Mammary epithelial cell (primary cell): Measurements from ENCODE around the gene MTCL1.

Experiments used
- CTCF ChIP-seq, 2 donors: IDR thresholded peaks in 1 of 2; conservative IDR thresholded peaks in 1 of 2; 2 replicates each; pipeline ENCODE4 v1.5.1; 2011 to 2012; ENCODE audit warnings: inconsistent platforms in 2 of 2, low read length in 2 of 2, mild to moderate bottlenecking in 2 of 2, control low read depth in 1 of 2, low read depth in 1 of 2; ENCODE audit not compliant: insufficient read depth in 1 of 2; ENCODE audit errors: extremely low read depth in 1 of 2
- EZH2 ChIP-seq: IDR thresholded peaks from 2 replicates; pipeline ENCODE4 v1.6.1; 2012; ENCODE audit warnings: low read length, inconsistent platforms, borderline replicate concordance

GRCh38 chr18:8717011-8717770, 11.8 kb downstream of the MTCL1 start:
- TF ChIP-seq CTCF (conservative IDR thresholded peaks at IDR 0.05 in 1 of 2, IDR thresholded peaks at IDR 0.05 in 1 of 2; ENCODE audit: extremely low read depth in 1 of 2, insufficient read depth in 1 of 2, low read depth in 1 of 2, low read length in 2 of 2) (no peak), EZH2 (no peak)
